Femur (tissue), 1 donor: ENCODE data around the gene OLFML1.
A peak's percentile ranks its signal among the peaks of the same experiment; 100 is the strongest.

ENCODE experiments used
- DNase-seq: peaks from one replicate; pipeline ENCODE4 v3.0.0-alpha.2; 2017

Gene OLFML1

GRCh38 chr11:7533199-7534041 lies 48.1 kb downstream of the OLFML1 start:
- DNase-seq, result peak; percentile 1

DNA sequence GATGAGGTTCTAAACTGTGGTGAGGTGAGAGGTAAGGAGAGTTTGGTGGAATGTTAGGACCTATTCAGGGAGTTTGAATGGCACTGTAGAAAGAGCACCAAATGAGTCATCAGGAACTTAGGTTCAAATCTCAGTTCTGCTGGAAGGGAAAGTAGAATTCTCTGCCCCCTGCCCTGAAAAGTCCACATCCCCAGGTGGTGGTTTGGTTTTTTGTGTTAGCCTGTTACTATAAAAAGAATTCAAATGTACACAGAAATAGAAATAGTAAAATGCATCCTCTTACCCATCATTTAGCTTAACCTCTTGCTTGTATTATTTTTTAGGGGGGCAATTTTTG lies 48.7 kb downstream of the OLFML1 start:
- no peak for DNase-seq

DNA sequence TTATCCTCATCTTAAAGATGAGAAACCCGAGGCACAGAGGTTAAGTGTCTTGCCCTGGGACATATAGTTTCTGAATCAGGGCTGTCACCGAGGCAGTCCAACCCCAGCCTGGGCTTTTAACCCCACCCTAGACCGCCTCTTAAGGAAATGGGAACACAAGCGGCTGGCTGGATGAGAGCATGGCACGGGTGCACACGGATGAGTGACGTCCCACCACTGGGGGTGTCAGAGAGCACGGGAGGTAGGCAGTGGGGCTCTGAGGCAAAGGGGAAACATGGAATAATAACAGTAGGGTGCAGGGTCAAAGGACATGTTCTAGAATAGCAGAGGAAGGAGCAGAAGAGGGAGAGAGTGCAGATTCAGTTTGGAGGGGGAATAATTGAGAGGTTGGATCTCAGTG lies 50.8 kb downstream of the OLFML1 start:
- peak; percentile 18 for DNase-seq

DNA sequence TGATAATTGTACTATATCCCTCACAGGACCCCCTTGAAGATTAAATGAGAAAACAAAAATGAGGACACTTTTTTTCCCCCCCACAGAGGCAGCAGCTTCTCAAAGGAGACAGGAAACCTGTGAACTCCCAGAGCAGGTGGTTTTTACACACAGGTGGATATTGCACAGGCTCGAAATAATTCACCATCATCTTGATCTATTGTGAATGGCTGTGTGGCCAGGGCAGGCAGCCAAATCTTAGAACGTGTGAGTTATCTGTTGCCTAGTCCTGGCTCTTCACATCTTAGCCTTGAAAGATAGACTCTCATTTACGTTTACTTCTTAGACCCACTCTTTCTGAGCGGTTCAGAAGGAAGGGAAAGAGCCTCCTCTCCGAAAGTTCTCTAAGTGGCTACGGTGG lies 52.0 kb downstream of the OLFML1 start:
- no peak for DNase-seq

- DNase-seq, result no peak
Observed at GRCh38 chr11:7538031-7538430, 52.7 kb downstream of the OLFML1 start.

GRCh38 chr11:7538466-7539454 lies 53.5 kb downstream of the OLFML1 start:
- no peak for DNase-seq

DNA sequence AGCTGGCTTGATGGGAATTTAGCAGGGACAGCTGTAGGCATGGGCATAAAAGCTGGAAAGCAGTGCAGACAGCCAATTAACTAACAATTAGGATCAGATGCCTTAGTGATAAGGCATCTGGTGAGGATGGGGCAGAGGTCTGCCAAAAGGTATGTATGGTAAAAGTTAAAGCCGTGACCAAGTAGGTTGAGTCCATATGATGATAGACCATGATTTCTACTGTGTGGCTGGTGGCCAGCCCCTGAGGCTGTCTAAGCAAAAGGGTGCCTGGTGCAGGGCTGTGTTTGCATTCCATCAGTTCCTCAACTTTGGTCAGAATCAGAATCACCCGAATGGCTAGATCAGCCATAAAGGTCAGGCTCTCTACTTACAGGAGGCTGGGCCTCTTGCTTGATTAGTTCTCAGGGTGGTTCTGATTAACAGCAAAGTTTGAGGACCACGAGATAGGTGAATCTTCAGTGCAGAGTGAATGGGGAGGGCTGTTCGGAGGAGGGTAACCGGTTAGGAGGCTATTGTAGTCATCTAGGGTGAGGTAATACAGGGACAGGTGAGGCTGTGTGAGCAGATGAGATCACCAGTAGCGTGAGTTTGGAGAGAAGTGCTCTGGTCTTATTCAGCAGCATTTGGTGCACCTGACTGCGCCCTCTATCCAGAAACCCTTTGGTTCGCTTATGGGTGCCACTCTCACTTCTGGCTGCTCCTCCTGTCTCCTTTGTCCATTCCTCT lies 55.7 kb downstream of the OLFML1 start:
- no peak for DNase-seq

DNA sequence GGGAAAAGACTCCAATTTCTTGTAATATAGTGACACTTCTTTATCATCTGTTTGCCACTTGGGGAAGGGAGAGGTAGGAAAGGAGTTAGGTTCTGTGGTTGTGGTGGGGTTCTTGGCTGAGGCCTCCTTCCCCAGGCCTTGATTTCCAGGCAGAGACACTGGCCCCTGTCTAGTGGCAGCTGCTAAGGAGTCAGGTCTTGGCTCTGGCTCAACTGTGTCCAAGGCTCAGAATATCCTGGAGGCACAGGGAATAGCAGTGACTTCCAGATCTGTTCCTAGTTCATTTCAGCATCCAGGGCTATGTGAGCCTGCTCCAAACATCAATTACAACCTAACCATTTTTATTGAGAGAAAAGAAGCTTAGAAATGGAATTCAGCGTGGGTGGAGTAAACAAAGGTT lies 58.0 kb downstream of the OLFML1 start:
- peak; percentile 36 for DNase-seq

DNA sequence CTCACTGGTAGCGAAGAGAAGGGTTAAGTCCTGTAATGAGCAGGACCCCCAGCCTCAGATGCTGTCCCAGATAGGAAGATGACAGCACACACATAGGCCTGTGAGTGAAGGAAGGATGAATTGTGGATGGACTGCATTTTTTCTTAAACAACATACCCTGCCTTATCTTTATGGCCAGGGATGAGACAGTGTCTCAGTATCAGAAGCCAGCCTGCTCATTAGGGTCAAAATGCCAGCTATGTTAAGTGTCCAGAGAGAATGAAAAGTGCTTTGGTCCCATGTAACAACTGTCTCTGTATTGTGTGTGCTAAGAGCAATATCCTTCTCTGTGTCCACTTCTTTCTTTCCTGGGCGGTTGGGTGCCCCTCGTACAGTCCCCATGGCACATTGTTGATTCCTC lies 58.7 kb downstream of the OLFML1 start:
- DNase-seq, result no peak

DNA sequence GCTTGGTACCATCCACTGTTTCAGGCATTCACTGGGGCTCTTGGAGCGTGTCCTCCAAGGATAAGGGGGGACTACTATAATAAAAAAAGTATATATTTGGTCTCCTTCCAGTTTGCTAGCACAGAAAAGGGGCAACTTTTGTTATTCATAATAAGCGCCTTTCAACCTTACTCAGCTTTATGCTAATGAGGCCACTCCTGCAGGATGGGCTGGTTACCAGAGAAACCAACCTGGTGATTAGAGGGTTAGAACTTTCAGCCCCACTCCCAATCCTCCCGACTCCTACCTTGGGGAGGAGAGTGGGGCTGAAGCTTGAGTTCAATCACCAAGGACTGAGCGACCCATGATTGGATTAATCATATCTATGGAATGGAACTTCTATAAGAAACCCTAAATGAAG lies 60.3 kb downstream of the OLFML1 start:
- DNase-seq, result no peak

- DNase-seq, result no peak
Observed at GRCh38 chr11:7546324-7546791, 61.1 kb downstream of the OLFML1 start.

DNA sequence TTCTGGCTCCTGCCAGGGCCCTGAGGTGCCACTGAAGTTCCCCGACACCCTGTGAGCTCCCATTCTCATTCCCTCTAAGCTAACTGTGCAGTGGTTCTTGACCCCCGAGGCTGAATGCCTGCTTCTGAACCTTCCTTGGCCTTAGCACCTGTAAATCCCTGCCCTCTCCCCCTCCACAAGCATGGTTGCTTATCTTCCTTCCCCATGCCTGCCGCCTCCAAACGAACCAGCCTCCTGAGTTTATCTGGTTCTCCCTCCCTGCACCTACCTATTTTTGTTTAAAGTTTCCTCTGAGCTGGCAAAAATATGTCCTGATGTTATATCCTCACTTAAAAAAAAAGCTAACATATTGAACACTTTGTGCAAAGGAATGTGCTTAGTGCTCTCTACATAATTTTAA lies 62.4 kb downstream of the OLFML1 start:
- no peak for DNase-seq

GRCh38 chr11:7548659-7549274 lies 63.5 kb downstream of the OLFML1 start:
- DNase-seq, result no peak

- no peak for DNase-seq
Observed at GRCh38 chr11:7549681-7550080, 64.4 kb downstream of the OLFML1 start.

DNA sequence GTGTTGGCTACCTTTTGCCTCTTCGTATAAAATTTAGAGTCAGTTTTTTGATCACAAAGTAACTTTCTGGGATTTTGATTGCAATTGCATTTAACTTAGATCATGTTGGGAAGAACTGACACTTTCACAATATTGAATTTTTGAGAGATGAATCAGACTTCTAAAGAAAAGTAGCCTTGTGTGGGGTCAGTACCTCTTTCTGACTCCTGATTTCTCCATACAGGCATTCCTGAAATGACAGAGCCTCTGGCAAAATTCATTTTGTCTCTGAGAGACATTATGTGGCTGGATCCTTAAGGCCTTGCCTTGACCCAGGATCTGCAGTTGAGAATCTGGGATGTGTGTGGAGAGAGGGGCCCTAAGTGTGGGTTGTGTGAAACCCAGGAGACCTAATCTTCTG lies 66.3 kb downstream of the OLFML1 start:
- DNase-seq, result no peak

DNA sequence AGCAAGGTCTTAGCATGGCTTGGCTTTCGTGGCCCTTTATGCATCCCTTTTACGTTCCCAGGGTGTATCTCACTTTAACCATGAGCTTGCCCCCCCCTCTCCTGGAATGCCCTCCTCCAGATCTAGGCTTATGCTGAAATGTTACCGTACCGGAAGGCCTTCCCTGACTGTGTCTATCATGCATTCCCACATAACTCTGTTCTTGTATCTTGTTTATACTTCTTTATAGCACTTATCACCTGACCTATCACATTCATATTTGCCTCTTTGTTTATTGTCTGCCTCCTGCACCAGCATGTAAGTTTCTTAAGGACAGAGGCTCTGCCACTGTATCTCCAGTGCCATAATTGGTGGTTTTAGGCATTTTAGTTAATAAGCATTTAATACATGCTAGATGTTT lies 67.4 kb downstream of the OLFML1 start:
- no peak for DNase-seq

- no peak for DNase-seq
Observed at GRCh38 chr11:7555052-7555699, 69.9 kb downstream of the OLFML1 start.

- no peak for DNase-seq
Observed at GRCh38 chr11:7558046-7558445, 72.7 kb downstream of the OLFML1 start.

DNA sequence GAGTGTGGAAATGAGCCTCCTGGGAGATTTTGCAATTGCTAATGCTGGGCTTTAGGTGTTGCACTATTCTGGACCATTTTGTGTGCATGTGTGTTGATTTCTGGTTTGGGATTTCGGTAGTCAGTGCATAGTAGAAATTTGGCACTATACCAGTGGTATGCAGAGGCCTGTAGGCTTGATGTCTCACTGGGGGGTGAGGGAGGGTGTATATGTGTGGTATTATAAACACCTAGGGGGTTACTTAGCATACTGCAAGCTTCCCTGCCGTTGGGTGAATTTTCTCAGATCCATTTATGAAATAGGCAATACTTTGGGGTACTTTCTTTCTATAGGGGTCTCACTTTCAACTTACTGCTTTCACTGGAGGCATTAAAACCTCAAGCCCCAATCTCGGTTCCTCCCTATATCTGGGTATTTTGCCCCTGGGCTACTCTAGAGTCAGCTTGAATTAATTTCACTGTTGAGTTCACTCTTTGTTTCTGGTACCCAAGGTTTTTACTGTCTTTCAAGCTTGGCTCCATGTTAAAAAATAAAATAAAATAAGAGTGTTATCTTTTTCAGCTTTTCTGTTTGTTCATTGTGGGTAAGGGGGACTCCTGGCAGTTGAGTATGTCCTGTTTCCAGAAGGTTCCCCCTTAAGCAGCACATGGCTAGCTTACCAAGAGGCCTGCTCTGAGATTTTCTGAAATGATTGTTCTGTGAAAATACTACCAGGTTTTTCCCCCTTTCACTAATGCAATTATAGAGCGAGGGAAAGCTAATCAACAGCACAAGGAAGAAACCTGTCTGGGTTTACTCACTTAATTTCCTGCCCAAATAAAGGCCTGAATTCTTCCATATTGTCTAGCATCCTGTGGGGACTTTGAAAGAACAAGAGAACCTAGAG lies 74.3 kb downstream of the OLFML1 start:
- DNase-seq, result no peak
